HepG2 (cell line): ENCODE data around the gene NDUFB3. TPM values are rescaled to one million over a fixed set of nuclear protein-coding genes. Genes with fewer than 3 reads are reported as not detected.

Experiments used
- DMAP1 ChIP-seq: IDR thresholded peaks from 2 replicates; pipeline ENCODE4 v1.6.1; 2016
- DRAP1 ChIP-seq: IDR thresholded peaks from 2 replicates; pipeline ENCODE4 v1.6.1; 2016; ENCODE audit warnings: missing genetic modification reagents, missing compliant biosample characterization
- HDAC6 ChIP-seq: fragments of 200-600 bp; sonication (generic); IDR thresholded peaks from 2 replicates; pipeline ENCODE4 v1.7.0; 2017; ENCODE audit warnings: mild to moderate bottlenecking, antibody characterized with exemption, low read length, low read depth
- HMGXB4 ChIP-seq, 2 experiments: sonication (generic) in 1 of 2; formaldehyde crosslinking in 1 of 2; IDR thresholded peaks; 2 replicates each; pipeline versions ENCODE4 v1.4.0 to v1.6.1; 2018 to 2020; ENCODE audit warnings: missing genetic modification reagents in 2 of 2, borderline replicate concordance in 1 of 2, low read depth in 1 of 2, mild to moderate bottlenecking in 1 of 2, missing biosample characterization in 1 of 2
- MAX ChIP-seq: IDR thresholded peaks from 2 replicates; pipeline ENCODE4 v1.6.1; 2012; ENCODE audit warnings: inconsistent platforms
- STAT5B ChIP-seq: sonication (generic); formaldehyde crosslinking; IDR thresholded peaks from 2 replicates; pipeline ENCODE4 v1.4.0; 2020; ENCODE audit warnings: missing genetic modification reagents
- ZBTB21 ChIP-seq: sonication (generic); formaldehyde crosslinking; IDR thresholded peaks from 2 replicates; pipeline ENCODE4 v1.4.0; 2020; ENCODE audit warnings: missing genetic modification reagents
- ZFY ChIP-seq: sonication (generic); formaldehyde crosslinking; IDR thresholded peaks from 2 replicates; pipeline ENCODE4 v1.4.0; 2020; ENCODE audit warnings: missing genetic modification reagents
- ZGPAT ChIP-seq: IDR thresholded peaks from 2 replicates; pipeline ENCODE4 v1.6.1; 2016; ENCODE audit warnings: mild to moderate bottlenecking
- ZKSCAN1 ChIP-seq: fragments of 150-350 bp; IDR thresholded peaks from 2 replicates; pipeline ENCODE4 v1.6.1; 2014; ENCODE audit warnings: low read length
- ZMYM4 ChIP-seq: sonication (generic); formaldehyde crosslinking; IDR thresholded peaks from 2 replicates; pipeline ENCODE4 v1.8.1; 2023; ENCODE audit warnings: mild to moderate bottlenecking, missing genetic modification reagents
- ZNF281 ChIP-seq: sonication (generic); formaldehyde crosslinking; IDR thresholded peaks from 2 replicates; pipeline ENCODE4 v1.4.0; 2020; ENCODE audit warnings: missing genetic modification reagents, borderline replicate concordance
- ZNF749 ChIP-seq: sonication (generic); formaldehyde crosslinking; IDR thresholded peaks from 2 replicates; pipeline ENCODE4 v1.8.0; 2022; ENCODE audit warnings: mild to moderate bottlenecking, missing genetic modification reagents, moderate library complexity, borderline replicate concordance
- ZNF792 ChIP-seq: IDR thresholded peaks from 2 replicates; pipeline ENCODE4 v1.6.1; 2016
- polyA plus RNA-seq, 8 experiments: library from polyadenylated mRNA; depleted of rRNA in 3 of 8; stranded (reverse) in 7 of 8; unstranded in 1 of 8; fragments of >200 nt; fragmentation: Illumina TruSeq in 4 of 8; extraction: Trizol in 4 of 8; gene quantifications; 2 replicates each; pipeline versions ENCODE4 v1.2.1 to v1.2.3, GENCODE V29; 2011 to 2016; ENCODE audit warnings: low read depth in 4 of 8, missing spikeins in 1 of 8, mixed read lengths in 1 of 8; ENCODE audit not compliant: insufficient read depth in 1 of 8
- total RNA-seq, 5 experiments: library from RNA; depleted of rRNA; stranded (reverse); fragments of >200 nt; fragmentation: Illumina TruSeq; extraction: Trizol; gene quantifications; 2 replicates each; pipeline ENCODE4 v1.2.3, GENCODE V29; 2016; ENCODE audit warnings: low read depth in 1 of 5
- TF ChIP-seq, protein P1 (sequence below): sonication (generic); formaldehyde crosslinking; IDR thresholded peaks from 2 replicates; pipeline ENCODE4 v1.5.0; 2020; ENCODE audit warnings: mild to moderate bottlenecking, low read depth, missing genetic modification reagents, borderline replicate concordance
- TF ChIP-seq, protein P2 (sequence below): sonication (generic); formaldehyde crosslinking; IDR thresholded peaks from 2 replicates; pipeline ENCODE4 v1.9.0; 2021; ENCODE audit warnings: mild to moderate bottlenecking, missing genetic modification reagents

NDUFB3 gene
- total and polyA plus RNA-seq, 2 of the 13 experiments (the other 11 are each of a cell fraction or from before 2014, with no cell fraction given): 50.7 to 159 TPM

GRCh38 chr2:201128933-201129505 lies 57.2 kb downstream of the NDUFB3 start (continued):
- 0 out of 2 replicates have a peak, but pooled peaks have one; percentile 14 for TF ChIP-seq ZBTB21 (CRISPR knock-in tag)
- peak; percentile 79 for TF ChIP-seq MAX
- TF ChIP-seq ZNF792 (CRISPR knock-in tag): peak; percentile 51; the same call in 1 of the 2 replicates
- no peak for TF ChIP-seq STAT5B (CRISPR knock-in tag)
- no peak for TF ChIP-seq DRAP1 (CRISPR knock-in tag)
- TF ChIP-seq, protein P1, sequence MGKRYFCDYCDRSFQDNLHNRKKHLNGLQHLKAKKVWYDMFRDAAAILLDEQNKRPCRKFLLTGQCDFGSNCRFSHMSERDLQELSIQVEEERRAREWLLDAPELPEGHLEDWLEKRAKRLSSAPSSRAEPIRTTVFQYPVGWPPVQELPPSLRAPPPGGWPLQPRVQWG: no peak
- peak; percentile 19; the same call in 1 of the 2 replicates for TF ChIP-seq ZNF281 (CRISPR knock-in tag)
- TF ChIP-seq HDAC6: no peak
- TF ChIP-seq DMAP1 (CRISPR knock-in tag): peak; percentile 27; the same call in 1 of the 2 replicates
- TF ChIP-seq ZFY (CRISPR knock-in tag): no peak
- no peak for TF ChIP-seq HMGXB4 (CRISPR knock-in tag; IDR thresholded peaks at IDR 0.05; ENCODE audit: borderline replicate concordance in 1 of 2, low read depth in 1 of 2)
- no peak for TF ChIP-seq ZNF749 (CRISPR knock-in tag)
- TF ChIP-seq ZMYM4 (CRISPR knock-in tag): peak; percentile 43; the same call in 1 of the 2 replicates
- TF ChIP-seq, protein P2, sequence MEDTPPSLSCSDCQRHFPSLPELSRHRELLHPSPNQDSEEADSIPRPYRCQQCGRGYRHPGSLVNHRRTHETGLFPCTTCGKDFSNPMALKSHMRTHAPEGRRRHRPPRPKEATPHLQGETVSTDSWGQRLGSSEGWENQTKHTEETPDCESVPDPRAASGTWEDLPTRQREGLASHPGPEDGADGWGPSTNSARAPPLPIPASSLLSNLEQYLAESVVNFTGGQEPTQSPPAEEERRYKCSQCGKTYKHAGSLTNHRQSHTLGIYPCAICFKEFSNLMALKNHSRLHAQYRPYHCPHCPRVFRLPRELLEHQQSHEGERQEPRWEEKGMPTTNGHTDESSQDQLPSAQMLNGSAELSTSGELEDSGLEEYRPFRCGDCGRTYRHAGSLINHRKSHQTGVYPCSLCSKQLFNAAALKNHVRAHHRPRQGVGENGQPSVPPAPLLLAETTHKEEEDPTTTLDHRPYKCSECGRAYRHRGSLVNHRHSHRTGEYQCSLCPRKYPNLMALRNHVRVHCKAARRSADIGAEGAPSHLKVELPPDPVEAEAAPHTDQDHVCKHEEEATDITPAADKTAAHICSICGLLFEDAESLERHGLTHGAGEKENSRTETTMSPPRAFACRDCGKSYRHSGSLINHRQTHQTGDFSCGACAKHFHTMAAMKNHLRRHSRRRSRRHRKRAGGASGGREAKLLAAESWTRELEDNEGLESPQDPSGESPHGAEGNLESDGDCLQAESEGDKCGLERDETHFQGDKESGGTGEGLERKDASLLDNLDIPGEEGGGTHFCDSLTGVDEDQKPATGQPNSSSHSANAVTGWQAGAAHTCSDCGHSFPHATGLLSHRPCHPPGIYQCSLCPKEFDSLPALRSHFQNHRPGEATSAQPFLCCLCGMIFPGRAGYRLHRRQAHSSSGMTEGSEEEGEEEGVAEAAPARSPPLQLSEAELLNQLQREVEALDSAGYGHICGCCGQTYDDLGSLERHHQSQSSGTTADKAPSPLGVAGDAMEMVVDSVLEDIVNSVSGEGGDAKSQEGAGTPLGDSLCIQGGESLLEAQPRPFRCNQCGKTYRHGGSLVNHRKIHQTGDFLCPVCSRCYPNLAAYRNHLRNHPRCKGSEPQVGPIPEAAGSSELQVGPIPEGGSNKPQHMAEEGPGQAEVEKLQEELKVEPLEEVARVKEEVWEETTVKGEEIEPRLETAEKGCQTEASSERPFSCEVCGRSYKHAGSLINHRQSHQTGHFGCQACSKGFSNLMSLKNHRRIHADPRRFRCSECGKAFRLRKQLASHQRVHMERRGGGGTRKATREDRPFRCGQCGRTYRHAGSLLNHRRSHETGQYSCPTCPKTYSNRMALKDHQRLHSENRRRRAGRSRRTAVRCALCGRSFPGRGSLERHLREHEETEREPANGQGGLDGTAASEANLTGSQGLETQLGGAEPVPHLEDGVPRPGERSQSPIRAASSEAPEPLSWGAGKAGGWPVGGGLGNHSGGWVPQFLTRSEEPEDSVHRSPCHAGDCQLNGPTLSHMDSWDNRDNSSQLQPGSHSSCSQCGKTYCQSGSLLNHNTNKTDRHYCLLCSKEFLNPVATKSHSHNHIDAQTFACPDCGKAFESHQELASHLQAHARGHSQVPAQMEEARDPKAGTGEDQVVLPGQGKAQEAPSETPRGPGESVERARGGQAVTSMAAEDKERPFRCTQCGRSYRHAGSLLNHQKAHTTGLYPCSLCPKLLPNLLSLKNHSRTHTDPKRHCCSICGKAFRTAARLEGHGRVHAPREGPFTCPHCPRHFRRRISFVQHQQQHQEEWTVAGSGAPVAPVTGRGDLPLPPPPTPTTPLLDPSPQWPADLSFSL: no peak
- TF ChIP-seq ZKSCAN1: no peak
- peak; percentile 38; the same call in 1 of the 2 replicates for TF ChIP-seq ZGPAT (CRISPR knock-in tag)
